A549 (cell line): ENCODE data around the gene PYGO2. TPM values are rescaled to one million over a fixed set of nuclear protein-coding genes. Genes with fewer than 3 reads are reported as not detected.

Experiments used
- ATAC-seq, 2 experiments: fragments of 200-7000 bp in 1 of 2; fragments of >200 bp in 1 of 2; cut with Nextera tagmentation in 1 of 2; cut with Tn5 transposase in 1 of 2; 3 replicates each; pipeline versions ENCODE4 v1.8.0 to v1.9.1; 2018 to 2020; ENCODE audit warnings: mild to moderate bottlenecking in 1 of 2, moderate library complexity in 1 of 2
- CTCF ChIA-PET: fragments of 300-600 bp; sonication (Branson Sonifier 250); formaldehyde crosslinking; extraction: SDS; loops from one replicate; lab custom pipeline; 2021; ENCODE audit warnings: antibody characterized with exemption, inconsistent platforms; lab: Yijun Ruan, JAX
- POLR2A ChIA-PET: fragments of 350-600 bp; formaldehyde crosslinking; extraction: SDS; loops from one replicate; lab custom pipeline; 2021; ENCODE audit warnings: antibody characterized with exemption, inconsistent platforms; lab: Yijun Ruan, JAX
- DNase-seq, 2 experiments: peaks; one replicate each; pipeline versions ENCODE4 v3.0.0 to v3.0.0-alpha.2; 2011 to 2016; ENCODE audit warnings: low read depth in 1 of 2, low spot score in 1 of 2
- FAIRE-seq: peaks from 2 replicates; lab custom pipeline; 2011; peaks lifted over from hg19 to GRCh38; lab: Jason Lieb, UNC
- H3K27ac ChIP-seq, 2 experiments: fragments of >200 bp; sonication (Bioruptor Twin); formaldehyde crosslinking; 3 replicates each; pipeline ENCODE4 v1.5.1; 2016 to 2017
- H3K4me1 ChIP-seq: fragments of >200 bp; sonication (Bioruptor Twin); formaldehyde crosslinking; 3 replicates; pipeline ENCODE4 v1.6.1; 2016
- H3K4me2 ChIP-seq: fragments of >200 bp; sonication (Bioruptor Twin); formaldehyde crosslinking; 3 replicates; pipeline ENCODE4 v1.6.1; 2016
- H3K4me3 ChIP-seq: fragments of >200 bp; sonication (Bioruptor Twin); formaldehyde crosslinking; 3 replicates; pipeline ENCODE4 v1.5.1; 2016
- H3K9me3 ChIP-seq: fragments of >200 bp; sonication (Bioruptor Twin); formaldehyde crosslinking; 3 replicates; pipeline ENCODE4 v1.6.1; 2016
- BHLHE40 ChIP-seq: IDR thresholded peaks from 2 replicates; pipeline ENCODE4 v1.6.1; 2012; ENCODE audit warnings: low read depth, low read length, inconsistent platforms
- CBX2 ChIP-seq: fragments of 200-600 bp; sonication (generic); IDR thresholded peaks from 2 replicates; pipeline ENCODE4 v1.6.1; 2016; ENCODE audit warnings: low read depth, mild to moderate bottlenecking, borderline replicate concordance
- CBX8 ChIP-seq: fragments of 200-600 bp; sonication (generic); IDR thresholded peaks from 2 replicates; pipeline ENCODE4 v1.6.1; 2016
- CTCF ChIP-seq: fragments of >200 bp; sonication (Bioruptor Twin); formaldehyde crosslinking; IDR thresholded peaks from 3 replicates; pipeline ENCODE4 v1.5.1; 2016
- E2F6 ChIP-seq: IDR thresholded peaks from 2 replicates; pipeline ENCODE4 v1.6.1; 2012; ENCODE audit warnings: low read depth, borderline replicate concordance
- EHMT2 ChIP-seq: fragments of 200-600 bp; sonication (generic); IDR thresholded peaks from 2 replicates; pipeline ENCODE4 v1.6.1; 2016; ENCODE audit warnings: antibody characterized with exemption, low read depth, mild to moderate bottlenecking, moderate library complexity
- ESRRA ChIP-seq: fragments of 150-350 bp; IDR thresholded peaks from 2 replicates; pipeline ENCODE4 v1.6.1; 2014; ENCODE audit warnings: mild to moderate bottlenecking, low read length, borderline replicate concordance
- FOSB ChIP-seq: fragments of 250-450 bp; sonication (Bioruptor Pico); IDR thresholded peaks from 2 replicates; pipeline ENCODE4 v1.5.0; 2020; ENCODE audit warnings: mild to moderate bottlenecking, moderate library complexity
- GATA3 ChIP-seq: IDR thresholded peaks from 2 replicates; pipeline ENCODE4 v1.6.1; 2012; ENCODE audit warnings: borderline replicate concordance
- HES2 ChIP-seq: fragments of >200 bp; sonication (Bioruptor Twin); formaldehyde crosslinking; IDR thresholded peaks from 2 replicates; pipeline ENCODE4 v1.6.1; 2016
- HOXA7 ChIP-seq: fragments of 250-450 bp; sonication (Bioruptor Pico); IDR thresholded peaks from 2 replicates; pipeline ENCODE4 v1.5.0; 2020; ENCODE audit warnings: mild to moderate bottlenecking, moderate library complexity
- HOXB13 ChIP-seq: fragments of 250-450 bp; sonication (Bioruptor Pico); IDR thresholded peaks from 2 replicates; pipeline ENCODE4 v1.5.0; 2020; ENCODE audit warnings: low read depth, mild to moderate bottlenecking, moderate library complexity
- JUNB ChIP-seq: fragments of >200 bp; sonication (Bioruptor Twin); formaldehyde crosslinking; IDR thresholded peaks from 2 replicates; pipeline ENCODE4 v1.6.1; 2016
- KDM1A ChIP-seq: fragments of 200-600 bp; sonication (generic); IDR thresholded peaks from 2 replicates; pipeline ENCODE4 v1.6.1; 2016; ENCODE audit warnings: low read depth, mild to moderate bottlenecking
- MAFK ChIP-seq: fragments of 450-650 bp; IDR thresholded peaks from 2 replicates; pipeline ENCODE4 v1.6.1; 2014; ENCODE audit not compliant: partially characterized antibody
- MYC ChIP-seq: IDR thresholded peaks from 2 replicates; pipeline ENCODE4 v1.6.1; 2012; ENCODE audit warnings: mild to moderate bottlenecking, inconsistent platforms, low read length, improper control_type of control experiment, borderline replicate concordance
- NFE2L2 ChIP-seq: fragments of 150-350 bp; conservative IDR thresholded peaks from 2 replicates; pipeline ENCODE4 v1.6.1; 2014; ENCODE audit warnings: low read length
- PHF8 ChIP-seq: fragments of 200-600 bp; sonication (generic); IDR thresholded peaks from 2 replicates; pipeline ENCODE4 v1.6.1; 2016; ENCODE audit warnings: low read depth, mild to moderate bottlenecking, antibody characterized with exemption, moderate library complexity, borderline replicate concordance
- POLR2A ChIP-seq: IDR thresholded peaks from 2 replicates; pipeline ENCODE4 v1.6.1; 2012; ENCODE audit warnings: mild to moderate bottlenecking, low read length
- POLR2AphosphoS2 ChIP-seq: conservative IDR thresholded peaks from 2 replicates; pipeline ENCODE4 v1.6.1; 2012; ENCODE audit warnings: low read length, improper control_type of control experiment, inconsistent platforms
- RAD21 ChIP-seq, 2 experiments: fragments of >200 bp in 1 of 2; sonication (Bioruptor Twin) in 1 of 2; formaldehyde crosslinking in 1 of 2; IDR thresholded peaks in 1 of 2; conservative IDR thresholded peaks in 1 of 2; 2 replicates in 1 of 2; 3 replicates in 1 of 2; pipeline ENCODE4 v1.6.1; 2012 to 2018; ENCODE audit warnings: inconsistent platforms in 1 of 2
- RARB ChIP-seq: fragments of 250-450 bp; sonication (Bioruptor Pico); IDR thresholded peaks from 2 replicates; pipeline ENCODE4 v1.8.0; 2021; ENCODE audit warnings: mild to moderate bottlenecking, moderate library complexity
- RCOR1 ChIP-seq: fragments of 150-350 bp; IDR thresholded peaks from 2 replicates; pipeline ENCODE4 v1.6.1; 2014; ENCODE audit warnings: antibody characterized with exemption, low read length, low read depth
- RFX5 ChIP-seq: fragments of 450-650 bp; IDR thresholded peaks from 2 replicates; pipeline ENCODE4 v1.7.1; 2014; ENCODE audit warnings: antibody characterized with exemption, mild to moderate bottlenecking, moderate library complexity
- RNF2 ChIP-seq: fragments of 200-600 bp; sonication (generic); IDR thresholded peaks from 2 replicates; pipeline ENCODE4 v1.6.1; 2016; ENCODE audit warnings: low read depth, mild to moderate bottlenecking, antibody characterized with exemption, moderate library complexity, borderline replicate concordance
- SREBF2 ChIP-seq: fragments of 450-650 bp; IDR thresholded peaks from 2 replicates; pipeline ENCODE4 v1.6.1; 2014; ENCODE audit warnings: mild to moderate bottlenecking, moderate library complexity
- TFCP2L1 ChIP-seq: fragments of 250-450 bp; sonication (Bioruptor Pico); IDR thresholded peaks from 2 replicates; pipeline ENCODE4 v1.5.0; 2021; ENCODE audit warnings: mild to moderate bottlenecking
- TP53 ChIP-seq: fragments of 250-450 bp; sonication (Bioruptor Pico); IDR thresholded peaks from 2 replicates; pipeline ENCODE4 v1.5.0; 2021; ENCODE audit warnings: mild to moderate bottlenecking, moderate library complexity
- ZC3H11A ChIP-seq: fragments of 450-650 bp; IDR thresholded peaks from 2 replicates; pipeline ENCODE4 v1.6.1; 2014; ENCODE audit warnings: antibody characterized with exemption, mild to moderate bottlenecking
- WGBS: methylation state at CpG from one replicate; pipeline ENCODE4 v1.1.6; 2017; ENCODE audit errors: missing lambda C conversion rate; 5-methylcytosine and 5-hydroxymethylcytosine counted together
- polyA plus RNA-seq, 4 experiments: library from polyadenylated mRNA; depleted of rRNA in 3 of 4; stranded (reverse); fragments of >200 nt; fragmentation: RNase III in 1 of 4; extraction: RNeasy Plus Mini Kit Qiagen cat#74134 plus additional on column Dnase treatment in 1 of 4; gene quantifications; 2 replicates in 3 of 4; 3 replicates in 1 of 4; pipeline ENCODE4 v1.2.3, GENCODE V29; 2011 to 2017
- TF ChIP-seq, protein P1 (sequence below): fragments of 250-450 bp; sonication (Bioruptor Pico); IDR thresholded peaks from 2 replicates; pipeline ENCODE4 v1.5.0; 2020; ENCODE audit warnings: low read depth, mild to moderate bottlenecking, moderate library complexity

PYGO2 gene
- polyA plus RNA-seq, 2 of the 4 experiments (the other 2 are of a cell fraction): 18.3 to 24.6 TPM

DNA sequence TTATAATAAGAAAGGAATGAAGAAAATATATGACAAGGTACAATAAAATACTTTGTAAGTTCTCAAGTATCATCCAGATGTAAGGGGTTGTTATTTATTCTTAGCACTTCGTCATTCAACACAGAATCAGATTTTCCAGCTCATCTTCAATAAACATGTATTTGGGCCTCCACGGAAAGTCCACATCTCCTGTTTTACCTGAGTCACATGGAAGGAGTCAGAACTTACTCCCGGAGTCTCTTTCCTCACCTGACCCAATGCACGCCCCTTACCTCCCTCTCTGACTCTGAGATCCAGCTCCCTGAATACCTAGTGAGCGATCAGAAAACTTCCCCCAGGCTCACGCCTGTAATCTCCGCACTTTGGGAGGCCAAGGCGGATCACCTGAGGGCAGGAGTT lies 23.6 kb downstream of the PYGO2 start:
- DNase-seq (no peak), ATAC-seq (no peak), FAIRE-seq (no peak)
- TF ChIP-seq ZC3H11A (no peak), HOXA7 (CRISPR knock-in tag) (no peak), RCOR1 (no peak), JUNB (no peak), HES2 (no peak), RAD21 (conservative IDR thresholded peaks at IDR 0.05 in 1 of 2, IDR thresholded peaks at IDR 0.05 in 1 of 2) (no peak), POLR2AphosphoS2 (no peak), MYC (no peak), GATA3 (no peak), ESRRA (no peak), CTCF (no peak), SREBF2 (no peak)
- H3K9me3 ChIP-seq: no peaks in the 10 kb centered on the region
- H3K4me1 ChIP-seq: peaks cover 13% of the 10 kb centered on the region; the same call in 2 of the 3 replicates
- POLR2A ChIA-PET: no interaction called here
- peak overlapping the region; percentile 97 to 98; a peak in 5 of 6 replicates for H3K27ac ChIP-seq
- peak overlapping the region; percentile 61; the same call in 2 of the 3 replicates for H3K4me3 ChIP-seq
- peak overlapping the region; percentile 92 for H3K4me2 ChIP-seq
- WGBS: 87% methylated on average over 8 of the region's 8 CpGs
- CTCF ChIA-PET: interaction anchor here (1.0 to 4.3 kb wide), 9 partner anchors 8 to 457 kb away, joined by 3 to 20 read pairs (median 4); partner anchors contain the start of genes PBXIP1 and PYGO2

DNA sequence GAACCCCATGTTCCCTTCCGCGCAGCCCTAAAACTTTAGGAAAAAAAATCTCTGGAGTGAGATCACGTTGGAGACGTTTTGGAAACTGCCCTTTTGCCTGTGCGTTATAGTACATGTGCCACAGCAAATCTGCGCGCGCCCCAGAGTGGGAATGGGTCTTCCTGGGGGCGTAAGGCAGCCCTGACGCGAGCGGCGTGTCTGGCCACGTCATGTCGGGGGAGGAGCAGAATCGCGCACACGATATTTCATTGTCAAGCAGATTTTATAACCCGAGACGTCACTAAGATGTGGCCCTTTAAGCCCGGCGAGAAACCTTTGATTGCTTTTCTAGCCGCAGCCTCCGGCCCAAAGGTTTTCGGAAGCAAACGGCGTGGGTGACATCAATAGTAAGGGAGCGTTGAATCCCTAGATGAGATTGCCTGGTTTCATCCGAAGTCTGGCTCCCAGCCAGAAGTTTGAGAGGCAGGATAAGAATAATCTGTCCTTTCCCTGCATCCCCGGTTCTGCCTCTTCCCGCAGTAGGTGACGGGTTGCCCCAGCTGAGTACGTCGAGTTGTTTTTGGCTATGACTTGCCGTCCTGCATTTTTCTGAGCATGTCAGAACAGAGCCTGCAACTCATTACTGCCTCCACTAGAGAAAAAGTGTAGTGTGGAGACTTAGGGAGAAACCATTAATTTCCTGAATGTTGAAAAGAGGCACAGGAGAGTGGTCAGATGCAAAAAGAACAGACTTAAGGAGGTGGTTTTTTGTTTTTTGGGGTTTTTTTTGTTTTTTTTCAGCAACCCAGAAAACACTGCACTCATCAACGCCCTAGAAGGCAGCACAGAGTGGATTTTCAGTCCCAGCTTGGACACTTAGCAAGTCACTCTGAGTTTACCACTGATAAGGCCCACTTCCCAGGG lies 24.2 kb downstream of the PYGO2 start:
- WGBS: 2% methylated on average over 36 of the region's 36 CpGs
- no peak for FAIRE-seq
- H3K9me3 ChIP-seq: no peaks in the 10 kb centered on the region
- peak; percentile 94 to 96 for DNase-seq
- peak overlapping the region; percentile 92 for H3K4me2 ChIP-seq
- ChIA-PET CTCF (interaction anchor here (0.6 to 4.3 kb wide), 18 partner anchors 9 to 456 kb away, joined by 3 to 20 read pairs (median 4); partner anchors contain the start of genes PBXIP1 and PYGO2), POLR2A (interaction anchor here (0.9 to 1.5 kb wide), 9 partner anchors 8 to 458 kb away, joined by 3 to 7 read pairs (median 4); partner anchors contain the start of genes PBXIP1 and SHC1)
- peak overlapping the region; percentile 97 to 98 for H3K27ac ChIP-seq
- peak; percentile 84 to 85 for ATAC-seq
- peaks cover 17% of the 10 kb centered on the region for H3K4me1 ChIP-seq
- H3K4me3 ChIP-seq: peak overlapping the region; percentile 61
- TF ChIP-seq MYC (0 out of 2 replicates have a peak, but pooled peaks have one; percentile 32), TFCP2L1 (no peak), EHMT2 (no peak), CBX8 (no peak), HOXB13 (CRISPR knock-in tag) (no peak), GATA3 (peak; percentile 84; the same call in 1 of the 2 replicates), MAFK (peak; percentile 47), BHLHE40 (peak; percentile 73; the same call in 1 of the 2 replicates), NFE2L2 (no peak), KDM1A (no peak), PHF8 (peak; percentile 70), POLR2AphosphoS2 (no peak), E2F6 (no peak), SREBF2 (no peak), JUNB (no peak), FOSB (CRISPR knock-in tag) (no peak), CBX2 (peak; percentile 90; the same call in 1 of the 2 replicates), RARB (CRISPR knock-in tag) (no peak), RFX5 (0 out of 2 replicates have a peak, but pooled peaks have one; percentile 51), RAD21 (conservative IDR thresholded peaks at IDR 0.05 in 1 of 2, IDR thresholded peaks at IDR 0.05 in 1 of 2) (no peak), RNF2 (no peak), POLR2A (peak; percentile 36; the same call in 1 of the 2 replicates), TP53 (CRISPR knock-in tag) (no peak)
- TF ChIP-seq, protein P1, sequence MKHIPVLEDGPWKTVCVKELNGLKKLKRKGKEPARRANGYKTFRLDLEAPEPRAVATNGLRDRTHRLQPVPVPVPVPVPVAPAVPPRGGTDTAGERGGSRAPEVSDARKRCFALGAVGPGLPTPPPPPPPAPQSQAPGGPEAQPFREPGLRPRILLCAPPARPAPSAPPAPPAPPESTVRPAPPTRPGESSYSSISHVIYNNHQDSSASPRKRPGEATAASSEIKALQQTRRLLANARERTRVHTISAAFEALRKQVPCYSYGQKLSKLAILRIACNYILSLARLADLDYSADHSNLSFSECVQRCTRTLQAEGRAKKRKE: no peak
